GM12878 (cell line): Measurements from ENCODE around the gene NR2F6. TPM values are rescaled to one million over a fixed set of nuclear protein-coding genes. Genes with fewer than 3 reads are reported as not detected.

Source experiments
- ASH2L ChIP-seq: fragments of 300-600, 200-600 bp; sonication (generic); IDR thresholded peaks from 2 replicates; pipeline ENCODE4 v1.6.1; 2017; ENCODE audit warnings: low read depth, mild to moderate bottlenecking, borderline replicate concordance
- BHLHE40 ChIP-seq, 2 experiments: fragments of 450-650 bp in 1 of 2; IDR thresholded peaks; 2 replicates each; pipeline ENCODE4 v1.6.1; 2011 to 2017; ENCODE audit warnings: low read depth in 2 of 2, borderline replicate concordance in 1 of 2, improper control_type of control experiment in 1 of 2, low read length in 1 of 2, mild to moderate bottlenecking in 1 of 2
- CBX3 ChIP-seq: fragments of 200-600 bp; sonication (generic); IDR thresholded peaks from 2 replicates; pipeline ENCODE4 v1.6.1; 2016; ENCODE audit warnings: low read depth, borderline replicate concordance
- CBX5 ChIP-seq: sonication (generic); IDR thresholded peaks from 2 replicates; pipeline ENCODE4 v1.6.1; 2016; ENCODE audit warnings: low read depth, moderate library complexity, mild to moderate bottlenecking, inconsistent platforms
- EED ChIP-seq: sonication (generic); IDR thresholded peaks from 2 replicates; pipeline ENCODE4 v1.6.1; 2016; ENCODE audit warnings: antibody characterized with exemption, low read depth
- ESRRA ChIP-seq: IDR thresholded peaks from 2 replicates; pipeline ENCODE4 v1.6.1; 2012; ENCODE audit warnings: mild to moderate bottlenecking, low read length, improper control_type of control experiment
- HCFC1 ChIP-seq: fragments of 150-350 bp; IDR thresholded peaks from 2 replicates; pipeline ENCODE4 v1.6.1; 2014; ENCODE audit warnings: low read length
- HDAC2 ChIP-seq: fragments of 200-600 bp; sonication (generic); IDR thresholded peaks from 2 replicates; pipeline ENCODE4 v1.6.1; 2017
- HDAC6 ChIP-seq: fragments of 200-600 bp; sonication (generic); IDR thresholded peaks from one replicate; pipeline ENCODE4 v1.8.0; 2017; ENCODE audit warnings: antibody characterized with exemption; ENCODE audit not compliant: unreplicated experiment
- JUNB ChIP-seq: IDR thresholded peaks from 2 replicates; pipeline ENCODE4 v1.6.1; 2016; ENCODE audit warnings: antibody characterized with exemption, mild to moderate bottlenecking
- JUND ChIP-seq: IDR thresholded peaks from 2 replicates; pipeline ENCODE4 v1.6.1; 2012; ENCODE audit warnings: low read depth, mild to moderate bottlenecking, low read length, improper control_type of control experiment, moderate library complexity
- KDM1A ChIP-seq: fragments of 200-600 bp; sonication (generic); IDR thresholded peaks from 2 replicates; pipeline ENCODE4 v1.6.1; 2016; ENCODE audit warnings: borderline replicate concordance
- MXI1 ChIP-seq: fragments of 150-350 bp; IDR thresholded peaks from 2 replicates; pipeline ENCODE4 v1.6.1; 2011; ENCODE audit warnings: low read depth, mild to moderate bottlenecking, inconsistent platforms, low read length, improper control_type of control experiment
- MYC ChIP-seq: IDR thresholded peaks from 2 replicates; pipeline ENCODE4 v1.6.1; 2011; ENCODE audit warnings: mild to moderate bottlenecking, low read length, moderate library complexity, inconsistent platforms; ENCODE audit not compliant: insufficient read depth, insufficient replicate concordance, insufficient read length, severe bottlenecking
- NBN ChIP-seq: fragments of 450-650 bp; IDR thresholded peaks from 2 replicates; pipeline ENCODE4 v1.6.1; 2016
- NFIC ChIP-seq: IDR thresholded peaks from 2 replicates; pipeline ENCODE4 v1.6.1; 2012; ENCODE audit warnings: low read depth, mild to moderate bottlenecking, inconsistent platforms, low read length, moderate library complexity
- NR2F1 ChIP-seq: fragments of 450-650 bp; conservative IDR thresholded peaks from 2 replicates; pipeline ENCODE4 v1.6.1; 2017; ENCODE audit warnings: mild to moderate bottlenecking
- PAX8 ChIP-seq: fragments of 450-650 bp; IDR thresholded peaks from 2 replicates; pipeline ENCODE4 v1.6.1; 2017; ENCODE audit warnings: mild to moderate bottlenecking, moderate library complexity
- RBBP5 ChIP-seq: fragments of 200-600 bp; sonication (generic); conservative IDR thresholded peaks from 2 replicates; pipeline ENCODE4 v1.6.1; 2016
- RELA ChIP-seq: fragments of 450-650 bp; IDR thresholded peaks from 2 replicates; pipeline ENCODE4 v1.8.0; 2014; ENCODE audit warnings: borderline replicate concordance; ENCODE audit not compliant: partially characterized antibody
- RFX5 ChIP-seq: IDR thresholded peaks from 2 replicates; pipeline ENCODE4 v1.6.1; 2011; ENCODE audit warnings: low read depth, low read length, improper control_type of control experiment
- RUNX3 ChIP-seq: IDR thresholded peaks from 2 replicates; pipeline ENCODE4 v1.6.1; 2012; ENCODE audit warnings: low read length, inconsistent platforms
- SIN3A ChIP-seq: IDR thresholded peaks from 2 replicates; pipeline ENCODE4 v1.6.1; 2012; ENCODE audit warnings: low read depth, low read length, improper control_type of control experiment
- SP1 ChIP-seq: IDR thresholded peaks from one replicate; pipeline ENCODE4 v1.6.1; 2011; ENCODE audit warnings: low read depth, low read length
- SRF ChIP-seq, 2 experiments: IDR thresholded peaks; 2 replicates each; pipeline ENCODE4 v1.6.1; 2011; ENCODE audit warnings: low read depth in 2 of 2, low read length in 2 of 2, mild to moderate bottlenecking in 1 of 2, moderate library complexity in 1 of 2
- SUPT20H ChIP-seq: IDR thresholded peaks from 2 replicates; pipeline ENCODE4 v1.6.1; 2011; ENCODE audit warnings: low read depth, mild to moderate bottlenecking, low read length, moderate library complexity, borderline replicate concordance; ENCODE audit not compliant: control insufficient read depth
- TBL1XR1 ChIP-seq: IDR thresholded peaks from 2 replicates; pipeline ENCODE4 v1.6.1; 2012; ENCODE audit warnings: low read depth, low read length, improper control_type of control experiment
- WRNIP1 ChIP-seq: IDR thresholded peaks from 2 replicates; pipeline ENCODE4 v1.6.1; 2011; ENCODE audit warnings: low read depth, low read length, improper control_type of control experiment, borderline replicate concordance
- YBX1 ChIP-seq: fragments of 450-650 bp; IDR thresholded peaks from 2 replicates; pipeline ENCODE4 v1.6.1; 2016; ENCODE audit warnings: antibody characterized with exemption
- ZBED1 ChIP-seq: IDR thresholded peaks from 2 replicates; pipeline ENCODE4 v1.6.1; 2016; ENCODE audit warnings: borderline replicate concordance
- ZNF217 ChIP-seq: fragments of 450-650 bp; IDR thresholded peaks from 2 replicates; pipeline ENCODE4 v1.6.1; 2017; ENCODE audit warnings: antibody characterized with exemption, mild to moderate bottlenecking
- ZSCAN29 ChIP-seq: fragments of 450-650 bp; IDR thresholded peaks from 2 replicates; pipeline ENCODE4 v1.6.1; 2017; ENCODE audit warnings: mild to moderate bottlenecking, moderate library complexity
- polyA plus RNA-seq, 11 experiments: library from polyadenylated mRNA; depleted of rRNA in 4 of 11; unstranded in 6 of 11; stranded (reverse) in 5 of 11; fragments of >200 nt; fragmentation: Nextera tagmentation in 4 of 11; fragmentation: Illumina TruSeq in 1 of 11; extraction: Ambion mirVana in 4 of 11; extraction: Trizol in 1 of 11; gene quantifications; 1 replicate in 1 of 11; 2 replicates in 10 of 11; pipeline versions ENCODE4 v1.2.1 to v1.2.3, GENCODE V29; 2011 to 2016; ENCODE audit warnings: inconsistent platforms in 2 of 11, missing spikeins in 2 of 11, low read depth in 1 of 11
- total RNA-seq, 4 experiments: library from RNA; depleted of rRNA in 3 of 4; stranded (reverse); fragments of >200 nt in 3 of 4; fragmentation: Illumina TruSeq in 1 of 4; extraction: Trizol in 1 of 4; gene quantifications; 2 replicates each; pipeline versions ENCODE4 v1.2.1 to v1.2.3, GENCODE V29; 2013 to 2021
- TF ChIP-seq, protein P1 (sequence below): fragments of 450-650 bp; IDR thresholded peaks from 2 replicates; pipeline ENCODE4 v1.6.1; 2017; ENCODE audit warnings: antibody characterized with exemption, mild to moderate bottlenecking, moderate library complexity

The NR2F6 gene
- total and polyA plus RNA-seq, 10 of the 15 experiments (the other 5 are each of a cell fraction or from before 2014, with no cell fraction given), result 0.18 to 15.5 (median 6.1) TPM

DNA sequence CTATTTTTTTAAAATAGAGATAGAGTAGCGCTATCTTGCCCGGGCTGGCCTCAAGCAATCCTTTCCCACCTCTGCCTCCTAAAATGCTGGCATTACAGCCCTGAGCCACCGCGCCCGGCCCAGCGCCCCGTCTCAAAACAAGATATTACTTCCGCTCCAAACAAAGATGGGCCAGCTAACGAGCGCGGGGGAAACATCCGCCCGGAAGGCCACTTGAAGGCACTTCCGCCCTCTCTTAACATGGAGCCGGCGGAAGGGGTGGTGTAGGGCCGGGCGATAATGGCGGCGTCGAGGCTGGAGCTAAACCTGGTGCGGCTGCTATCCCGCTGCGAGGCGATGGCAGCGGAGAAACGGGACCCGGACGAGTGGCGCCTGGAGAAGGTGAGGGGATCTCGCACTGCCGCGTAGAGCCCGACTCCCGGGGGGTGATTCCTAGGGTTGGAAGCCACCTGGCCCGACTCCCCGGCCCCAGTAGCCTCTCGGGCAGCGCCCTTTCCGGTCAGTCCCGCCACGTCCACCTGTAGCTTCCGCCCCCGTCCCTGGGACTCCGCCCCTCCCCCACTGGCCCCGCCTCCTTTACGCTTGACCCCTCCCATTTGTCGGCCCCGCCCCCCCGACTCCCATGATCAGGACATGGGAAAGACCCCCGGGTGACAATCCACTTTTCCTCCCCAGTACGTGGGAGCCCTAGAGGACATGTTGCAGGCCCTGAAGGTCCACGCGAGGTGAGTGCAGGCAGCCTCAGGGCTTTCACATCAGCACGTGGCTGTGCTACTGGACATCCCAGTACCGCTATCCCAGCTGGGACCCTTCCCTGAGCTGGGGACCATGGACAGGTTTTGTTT lies 30.4 kb downstream of the NR2F6 start, which contains the start of gene USE1 (continued):
- TF ChIP-seq, protein P1, sequence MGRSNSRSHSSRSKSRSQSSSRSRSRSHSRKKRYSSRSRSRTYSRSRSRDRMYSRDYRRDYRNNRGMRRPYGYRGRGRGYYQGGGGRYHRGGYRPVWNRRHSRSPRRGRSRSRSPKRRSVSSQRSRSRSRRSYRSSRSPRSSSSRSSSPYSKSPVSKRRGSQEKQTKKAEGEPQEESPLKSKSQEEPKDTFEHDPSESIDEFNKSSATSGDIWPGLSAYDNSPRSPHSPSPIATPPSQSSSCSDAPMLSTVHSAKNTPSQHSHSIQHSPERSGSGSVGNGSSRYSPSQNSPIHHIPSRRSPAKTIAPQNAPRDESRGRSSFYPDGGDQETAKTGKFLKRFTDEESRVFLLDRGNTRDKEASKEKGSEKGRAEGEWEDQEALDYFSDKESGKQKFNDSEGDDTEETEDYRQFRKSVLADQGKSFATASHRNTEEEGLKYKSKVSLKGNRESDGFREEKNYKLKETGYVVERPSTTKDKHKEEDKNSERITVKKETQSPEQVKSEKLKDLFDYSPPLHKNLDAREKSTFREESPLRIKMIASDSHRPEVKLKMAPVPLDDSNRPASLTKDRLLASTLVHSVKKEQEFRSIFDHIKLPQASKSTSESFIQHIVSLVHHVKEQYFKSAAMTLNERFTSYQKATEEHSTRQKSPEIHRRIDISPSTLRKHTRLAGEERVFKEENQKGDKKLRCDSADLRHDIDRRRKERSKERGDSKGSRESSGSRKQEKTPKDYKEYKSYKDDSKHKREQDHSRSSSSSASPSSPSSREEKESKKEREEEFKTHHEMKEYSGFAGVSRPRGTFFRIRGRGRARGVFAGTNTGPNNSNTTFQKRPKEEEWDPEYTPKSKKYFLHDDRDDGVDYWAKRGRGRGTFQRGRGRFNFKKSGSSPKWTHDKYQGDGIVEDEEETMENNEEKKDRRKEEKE, result no peak
- TF ChIP-seq SRF (IDR thresholded peaks at IDR 0.05; ENCODE audit: low read depth in 2 of 2, low read length in 2 of 2) (peak; percentile 74 to 90), SUPT20H (no peak), JUND (no peak), ZSCAN29 (no peak), ESRRA (no peak), RUNX3 (no peak), RFX5 (no peak), YBX1 (no peak), HCFC1 (peak; percentile 86), EED (no peak), JUNB (no peak), NBN (peak; percentile 93), CBX3 (no peak), PAX8 (no peak), HDAC2 (no peak), MXI1 (peak; percentile 47; the same call in 1 of the 2 replicates), MYC (no peak), HDAC6 (no peak), KDM1A (no peak), RELA (peak; percentile 83), ZNF217 (no peak), TBL1XR1 (no peak), CBX5 (no peak), NR2F1 (no peak; the same call in 1 of the 2 replicates), NFIC (no peak; the same call in 1 of the 2 replicates), WRNIP1 (no peak), BHLHE40 (IDR thresholded peaks at IDR 0.05; ENCODE audit: borderline replicate concordance in 1 of 2, low read depth in 2 of 2, low read length in 1 of 2) (peak; percentile 32; a peak in 1 of 4 replicates), SP1 (peak; percentile 48), ZBED1 (peak; percentile 69; the same call in 1 of the 2 replicates), RBBP5 (no peak), SIN3A (peak; percentile 77; the same call in 1 of the 2 replicates), ASH2L (no peak)
